HG03439 (cell line): ENCODE data around the gene TLX3.
"Not testable (repeated sequence)": the region's sequence is repeated elsewhere in the genome, so short reads cannot be mapped to it uniquely, and the experiment has no call there.

Experiments
- ATAC-seq: cut with Tn5 transposase; IDR thresholded peaks from one replicate; pipeline ENCODE4 v1.9.1; 2021; ENCODE audit warnings: mild to moderate bottlenecking, moderate library complexity; ENCODE audit not compliant: unreplicated experiment

The TLX3 gene

DNA sequence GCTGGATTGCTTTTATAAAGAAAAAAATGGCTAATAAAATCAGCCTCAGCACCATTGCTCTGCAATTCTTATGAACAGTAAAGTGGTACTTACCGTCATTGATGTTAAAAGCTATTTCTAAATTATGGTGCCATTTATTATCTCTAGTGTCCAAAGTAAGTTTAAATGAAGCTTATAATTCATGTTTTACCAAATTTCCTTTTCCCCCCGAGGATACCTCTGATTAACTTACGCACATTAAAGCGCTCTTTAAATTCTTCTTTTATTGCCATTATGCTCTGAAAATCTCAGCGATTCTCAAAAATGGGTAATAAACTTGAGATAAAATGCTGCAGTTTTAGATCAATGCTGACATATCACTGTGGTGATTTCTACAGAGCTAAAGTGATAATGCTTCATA lies 13.5 kb downstream of the TLX3 start:
- ATAC-seq = no peak

DNA sequence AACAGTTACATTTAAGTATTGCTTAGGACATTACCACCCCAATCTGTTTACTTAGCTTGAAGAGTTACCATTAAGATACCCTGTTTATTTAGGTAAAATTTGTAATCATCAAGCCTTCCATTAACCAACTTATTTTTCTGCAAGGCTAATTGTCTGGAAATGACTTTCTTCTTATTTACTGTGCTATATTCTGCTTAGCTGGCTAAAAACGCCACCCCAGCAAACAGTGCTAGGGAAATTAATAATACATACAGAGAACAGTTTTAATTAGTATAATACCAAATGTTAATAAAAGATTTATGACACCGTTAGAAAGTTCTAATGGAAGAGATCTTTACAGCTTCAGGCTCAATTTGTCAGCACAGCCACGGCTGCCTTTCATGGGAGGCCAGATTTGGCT lies 14.0 kb downstream of the TLX3 start:
- ATAC-seq = no peak

DNA sequence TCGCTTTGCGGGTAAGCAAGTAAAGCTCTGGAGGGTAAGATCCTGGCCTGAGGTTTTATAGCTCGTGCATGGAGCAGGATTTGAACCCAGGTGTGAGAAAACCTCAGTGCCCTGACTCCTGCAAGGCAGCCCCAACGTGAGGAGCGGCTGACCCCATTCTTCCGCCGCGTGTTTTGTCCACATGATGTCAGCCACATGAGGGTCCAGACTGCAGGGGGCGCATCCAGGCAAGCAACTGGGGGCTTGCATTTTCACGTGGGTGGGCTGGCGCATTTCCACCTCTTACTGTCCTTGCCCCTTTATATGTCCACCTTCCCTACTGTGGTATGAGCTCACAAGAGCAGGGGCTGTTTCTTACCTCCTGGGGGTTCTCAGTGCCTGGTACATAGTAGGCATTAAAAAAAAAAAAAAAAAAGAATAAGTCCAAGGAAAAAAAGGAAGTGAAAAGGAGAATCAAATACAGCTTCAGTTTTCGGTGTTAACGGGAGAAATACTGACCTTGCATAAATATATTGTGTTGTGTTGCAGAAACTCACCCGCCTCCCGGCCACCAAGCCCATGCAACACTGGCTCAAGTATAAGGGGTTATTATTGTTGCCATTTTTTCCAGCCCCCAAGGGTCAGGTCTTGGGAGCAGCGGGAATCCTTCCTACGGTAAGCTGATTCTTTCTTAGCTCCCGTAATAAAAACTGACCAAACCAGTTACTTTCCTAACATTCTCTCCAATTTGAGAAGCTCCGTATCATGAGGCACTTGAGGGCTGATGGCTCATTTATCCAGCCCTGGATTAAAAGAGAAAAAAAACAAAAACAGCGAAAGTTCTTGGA lies 15.0 kb downstream of the TLX3 start:
- ATAC-seq = no peak

DNA sequence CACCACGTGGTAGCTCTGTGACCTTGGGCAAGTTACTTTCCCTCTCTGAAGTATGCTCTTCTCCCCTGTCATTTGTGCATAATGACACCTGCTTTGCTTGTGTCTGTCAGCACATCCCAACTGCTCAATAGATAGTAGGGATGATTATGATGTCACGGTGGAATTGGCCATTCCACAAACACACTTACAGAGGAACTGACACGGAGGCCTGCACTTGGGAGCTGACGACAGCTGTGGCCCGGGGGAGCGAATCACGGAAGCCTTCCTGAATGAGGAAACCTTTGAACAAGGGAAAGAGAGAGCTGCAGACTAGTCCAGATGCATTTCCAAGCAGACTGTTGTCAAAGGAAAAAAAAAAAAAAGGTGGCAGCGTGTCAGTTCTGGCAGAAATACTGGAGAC lies 21.0 kb downstream of the TLX3 start:
- ATAC-seq = no peak

DNA sequence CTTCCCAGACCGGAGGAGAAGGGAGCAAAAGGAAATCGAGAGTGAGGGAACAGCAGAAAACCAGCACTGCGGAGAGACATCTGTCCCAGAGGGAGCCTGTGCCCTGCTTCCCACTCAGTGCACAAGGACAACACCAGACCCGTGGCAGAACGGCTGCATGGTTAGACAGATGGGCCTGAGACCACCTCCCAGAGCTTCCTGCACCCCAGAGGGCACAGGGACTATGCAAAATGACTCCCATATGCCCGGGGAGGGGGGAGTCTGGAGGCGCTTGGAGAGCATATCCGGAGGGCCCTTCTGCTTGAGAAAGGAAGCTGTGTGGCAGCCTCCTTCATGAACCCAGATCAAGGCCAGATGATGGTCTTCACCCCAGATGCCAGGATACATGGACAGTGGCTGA lies 26.6 kb downstream of the TLX3 start:
- no peak for ATAC-seq

DNA sequence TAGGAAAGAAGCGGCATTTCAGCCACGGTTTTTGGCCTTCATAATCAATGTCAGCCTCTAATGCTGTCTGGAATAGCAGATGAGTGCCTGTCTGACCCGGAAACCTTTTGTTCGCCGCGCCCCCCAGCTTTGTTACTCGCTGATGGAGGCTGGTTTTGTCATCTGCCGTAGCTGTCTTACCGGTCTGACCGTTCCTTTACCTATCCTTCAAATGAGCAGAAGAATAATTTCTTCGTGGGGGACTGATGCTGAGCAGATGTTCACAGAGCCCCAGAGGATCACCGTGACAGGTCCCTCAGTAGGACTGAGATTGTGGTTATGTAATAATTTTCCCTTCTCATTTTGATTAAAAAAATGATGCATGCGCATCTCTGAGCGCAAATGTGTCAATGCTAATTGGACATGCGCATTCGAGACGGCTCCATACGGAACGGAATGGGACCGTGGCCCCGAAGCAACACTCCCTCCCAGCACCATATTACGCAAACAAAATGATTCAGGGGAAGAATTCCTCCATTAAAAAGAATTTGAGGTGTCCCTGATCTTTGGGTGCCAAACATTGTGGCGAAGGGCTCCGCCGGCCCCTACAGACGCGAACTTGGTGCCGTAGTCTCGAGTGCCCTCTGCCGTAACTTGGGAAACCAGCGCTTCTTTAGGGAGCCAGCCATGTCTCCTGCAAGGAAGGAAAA lies 27.6 kb downstream of the TLX3 start:
- no peak for ATAC-seq

DNA sequence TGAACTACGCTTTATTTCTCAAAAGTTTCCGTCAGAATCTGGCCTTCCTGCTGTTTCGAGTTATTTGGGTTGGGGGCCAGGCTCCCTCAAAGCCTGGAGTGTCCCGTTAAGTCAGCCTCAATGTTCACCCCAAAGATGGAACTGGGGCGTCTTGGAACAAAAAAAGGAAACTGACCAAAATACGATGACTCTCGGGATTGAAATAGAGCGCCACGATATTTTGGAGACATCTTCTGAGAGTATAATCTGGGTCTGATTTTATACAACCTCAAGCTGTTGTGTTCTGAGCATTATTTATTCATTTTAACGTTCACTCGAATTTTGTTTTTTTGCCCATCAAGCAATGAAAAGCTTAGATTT lies 28.1 kb downstream of the TLX3 start:
- no peak for ATAC-seq

DNA sequence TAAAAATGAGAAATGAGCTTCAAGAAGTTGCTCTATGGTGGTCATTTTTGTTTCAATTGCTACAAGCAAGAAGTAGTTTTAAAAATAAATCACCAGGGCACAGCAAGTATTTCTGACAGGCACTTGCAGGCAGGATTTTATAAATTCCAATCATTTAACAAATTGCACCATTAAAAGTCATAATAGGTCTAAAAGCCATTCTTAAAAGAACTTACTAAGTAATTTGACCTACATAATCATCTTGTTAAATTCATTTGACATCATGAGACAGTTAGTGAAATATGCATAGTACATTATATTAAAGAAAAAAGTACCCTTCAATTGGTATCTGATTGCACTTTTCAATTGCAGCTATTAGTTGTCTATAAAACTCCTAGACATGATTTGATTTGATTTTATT lies 31.0 kb downstream of the TLX3 start:
- no peak for ATAC-seq

DNA sequence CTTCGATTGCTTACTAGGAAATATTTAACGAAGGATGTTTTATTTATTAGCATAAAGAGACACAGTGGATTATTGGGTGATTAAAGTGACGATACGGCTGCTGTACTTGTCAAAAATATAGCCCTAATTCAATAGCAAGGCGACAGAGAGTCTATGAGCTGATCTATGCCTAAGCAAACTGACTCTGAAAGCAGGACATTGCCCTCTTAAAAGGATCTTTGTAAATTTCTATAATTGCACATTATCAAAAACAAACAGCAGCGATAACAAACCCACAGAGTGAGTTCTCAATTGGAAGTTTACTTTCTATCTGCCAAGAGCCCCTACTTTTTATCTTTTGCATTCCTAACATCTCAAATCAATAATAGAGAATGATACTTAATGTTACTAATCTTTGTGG lies 31.4 kb downstream of the TLX3 start:
- no peak for ATAC-seq

DNA sequence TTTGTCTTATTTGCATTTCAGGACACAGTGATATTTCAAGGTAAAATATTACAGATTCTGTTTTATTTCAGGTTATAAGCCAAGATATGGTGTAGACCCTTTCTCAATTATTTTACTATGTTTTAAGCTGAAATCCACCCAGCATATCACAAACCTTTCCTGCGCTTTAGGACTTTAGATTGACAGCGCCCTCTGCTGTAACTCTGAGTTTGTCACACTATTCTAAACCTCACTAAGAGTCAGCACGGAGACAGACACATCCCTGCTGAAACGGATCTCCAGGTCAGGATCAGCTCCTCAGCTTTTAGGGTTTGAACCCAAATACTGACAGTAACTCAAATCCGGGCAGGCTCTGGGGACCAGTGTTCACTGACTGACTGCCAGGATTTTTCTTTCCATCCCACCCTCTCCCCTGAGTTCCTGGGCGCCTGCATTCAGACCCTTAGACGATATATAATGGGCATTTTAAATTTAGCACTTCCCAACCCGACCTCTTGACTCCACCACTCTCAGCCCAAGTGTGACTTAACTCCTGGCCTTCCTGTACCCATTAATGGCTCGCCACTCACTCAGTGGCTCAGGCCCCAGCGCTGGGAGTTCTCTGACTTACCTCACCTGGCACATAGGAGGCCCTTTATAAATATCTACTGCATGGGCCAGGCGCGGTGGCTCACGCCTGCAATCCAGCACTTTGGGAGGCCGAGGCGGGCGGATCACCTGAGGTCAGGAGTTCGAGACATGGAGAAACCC lies 33.5 kb downstream of the TLX3 start:
- ATAC-seq = no peak

DNA sequence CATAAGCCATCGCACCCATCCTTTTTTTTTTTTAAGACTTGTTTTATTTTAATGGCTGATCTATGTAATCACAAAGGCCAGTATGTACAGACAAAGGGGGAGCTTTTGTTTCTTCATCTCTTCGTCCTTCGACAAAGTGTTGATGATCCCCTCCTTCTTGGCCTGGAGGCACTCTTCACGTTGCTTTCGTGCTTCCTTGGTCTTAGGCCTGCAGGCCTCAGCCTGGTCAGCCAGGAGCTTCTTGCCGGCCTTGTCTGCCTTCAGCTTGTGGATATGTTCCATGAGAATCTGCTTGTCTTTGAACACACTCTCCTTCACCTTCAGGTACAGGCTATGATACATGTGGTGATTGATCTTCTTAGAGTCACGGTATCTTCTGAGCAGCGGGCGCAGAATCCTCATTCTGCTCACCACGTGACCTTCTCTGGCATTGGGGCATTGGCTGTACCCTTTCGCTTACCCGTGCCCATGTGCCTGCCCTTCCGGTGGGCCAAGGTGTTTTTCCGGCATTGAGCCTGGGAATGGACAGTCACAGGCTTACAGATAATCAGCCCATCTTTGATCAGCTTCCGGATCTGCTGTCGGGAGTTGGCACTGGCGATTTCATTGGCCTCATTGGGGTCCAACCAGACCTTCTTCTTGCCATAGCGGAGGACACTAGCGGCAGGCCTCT lies 36.0 kb downstream of the TLX3 start:
- no peak for ATAC-seq

DNA sequence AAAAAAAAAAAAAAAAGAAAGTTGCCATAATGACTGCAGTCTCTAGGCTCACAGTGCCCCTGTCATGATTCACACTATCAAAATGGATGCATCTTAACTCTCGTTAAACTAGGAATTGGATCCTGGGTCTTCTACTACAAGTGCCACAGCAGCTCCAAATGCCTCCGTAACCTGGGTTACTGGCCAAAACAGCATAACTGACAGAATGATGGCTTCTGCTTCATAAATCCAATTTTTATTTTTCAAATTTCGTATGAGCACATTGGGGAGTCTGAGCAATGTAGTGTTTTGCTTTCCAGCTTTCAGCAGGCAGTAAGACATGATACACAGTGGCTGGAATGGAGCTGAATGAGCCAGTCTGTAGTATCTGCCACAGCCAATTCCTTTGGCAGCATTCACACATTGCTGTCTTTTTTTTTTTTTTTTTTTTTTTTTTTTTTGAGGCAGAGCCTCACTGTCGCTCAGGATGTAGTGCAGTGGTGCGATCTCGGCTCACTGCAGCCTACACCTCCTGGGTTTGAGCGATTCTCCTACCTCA lies 42.6 kb downstream of the TLX3 start:
- ATAC-seq = no peak

DNA sequence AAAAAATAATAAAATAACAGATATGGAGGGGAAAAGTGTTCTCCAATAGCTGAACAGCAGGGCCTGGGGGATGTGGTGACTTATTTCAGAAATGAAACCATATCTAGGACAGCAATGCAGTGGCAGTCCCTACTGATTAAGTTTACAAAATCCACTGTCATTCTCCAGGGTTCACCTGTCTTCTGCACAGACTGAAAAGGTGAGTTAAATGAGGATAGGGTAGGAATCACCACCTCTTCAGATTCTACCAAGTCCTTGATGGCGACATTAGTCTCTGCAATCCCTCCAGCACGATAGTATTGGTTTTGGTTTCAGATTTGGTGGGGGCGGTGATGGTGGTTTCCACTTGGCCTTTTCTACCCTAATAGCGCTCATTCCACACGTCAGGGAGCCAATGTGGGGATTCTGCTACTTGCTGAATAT lies 46.3 kb downstream of the TLX3 start:
- ATAC-seq = peak; percentile 85

DNA sequence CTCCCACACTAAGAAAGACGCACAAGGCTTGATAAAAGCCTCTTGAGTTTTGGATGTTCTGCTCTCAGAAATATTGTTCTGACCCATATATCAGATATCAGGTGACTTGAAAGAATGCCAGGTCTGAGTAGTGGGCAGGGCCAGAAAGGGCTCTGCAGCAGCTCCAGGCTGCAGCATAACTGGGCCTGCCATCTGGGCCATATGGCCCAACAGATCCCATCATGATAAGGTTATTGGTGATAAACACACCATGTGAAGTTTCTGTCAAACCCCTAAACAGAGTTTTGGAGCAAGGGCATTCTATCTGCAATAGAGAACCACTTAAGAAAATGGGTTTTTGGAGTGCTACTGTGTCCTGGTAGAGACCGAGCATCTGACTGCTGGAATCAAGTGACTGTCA lies 48.8 kb downstream of the TLX3 start:
- ATAC-seq = no peak

DNA sequence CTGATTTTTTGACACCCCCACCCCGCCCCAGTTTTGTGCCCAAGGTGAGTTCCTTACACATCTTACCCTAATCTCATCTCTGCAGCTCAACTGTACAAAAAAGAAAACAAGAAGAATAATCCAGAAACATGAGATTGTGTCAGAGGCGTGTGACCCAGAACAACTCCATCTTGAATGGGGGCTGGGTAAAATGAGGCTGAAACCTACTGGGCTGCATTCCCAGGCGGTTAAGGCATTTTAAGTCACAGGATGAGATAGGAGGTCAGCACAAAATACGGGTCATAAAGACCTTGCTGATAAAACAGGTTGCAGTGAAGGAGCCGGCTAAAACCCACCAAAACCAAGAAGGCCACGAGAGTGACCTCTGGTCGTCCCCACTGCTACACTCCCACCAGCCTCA lies 52.1 kb downstream of the TLX3 start:
- ATAC-seq = not testable (repeated sequence)
